BE2C (cell line): ENCODE data around the gene MRGPRX1.

ENCODE experiments used
- DNase-seq: peaks from one replicate; pipeline ENCODE4 v3.0.0-alpha.2; 2020
- H3K27me3 ChIP-seq: fragments of 250-450 bp; sonication (Bioruptor Pico); 2 replicates; pipeline ENCODE4 v1.5.1; 2020; ENCODE audit warnings: mild to moderate bottlenecking
- H3K36me3 ChIP-seq: fragments of 250-450 bp; sonication (Bioruptor Pico); 2 replicates; pipeline ENCODE4 v1.5.1; 2020; ENCODE audit warnings: mild to moderate bottlenecking
- H3K4me1 ChIP-seq: fragments of 250-450 bp; sonication (Bioruptor Pico); 2 replicates; pipeline ENCODE4 v1.5.1; 2020
- H3K4me3 ChIP-seq: 2 replicates; pipeline ENCODE4 v1.5.1; 2011; ENCODE audit warnings: low read depth, low read length
- H3K9me3 ChIP-seq: fragments of 250-450 bp; sonication (Bioruptor Pico); 2 replicates; pipeline ENCODE4 v1.5.1; 2020
- TF ChIP-seq, protein P1 (sequence below): IDR thresholded peaks from 2 replicates; pipeline ENCODE4 v1.5.1; 2012; ENCODE audit warnings: mild to moderate bottlenecking, low read depth, low read length

MRGPRX1 gene

DNA sequence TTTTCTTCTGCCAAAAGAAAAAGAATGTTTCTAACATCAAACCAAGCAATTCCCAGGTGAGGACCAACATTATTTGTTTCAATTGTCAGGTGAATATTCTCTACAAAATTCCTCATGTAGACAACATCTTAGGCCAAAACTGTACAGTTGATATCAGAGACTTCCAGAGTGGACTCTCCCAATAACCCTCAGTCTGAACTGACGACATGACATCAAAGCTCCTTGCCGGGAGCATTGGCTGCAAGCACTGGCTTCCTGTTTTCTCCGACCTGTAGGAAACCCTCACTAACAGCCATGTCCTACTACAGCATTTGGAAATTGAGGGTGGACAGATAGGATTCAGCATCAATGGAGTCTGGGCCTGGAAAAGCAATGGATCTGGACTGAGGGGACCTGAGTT, 30.5 kb upstream of the MRGPRX1 start:
- TF ChIP-seq, protein P1, sequence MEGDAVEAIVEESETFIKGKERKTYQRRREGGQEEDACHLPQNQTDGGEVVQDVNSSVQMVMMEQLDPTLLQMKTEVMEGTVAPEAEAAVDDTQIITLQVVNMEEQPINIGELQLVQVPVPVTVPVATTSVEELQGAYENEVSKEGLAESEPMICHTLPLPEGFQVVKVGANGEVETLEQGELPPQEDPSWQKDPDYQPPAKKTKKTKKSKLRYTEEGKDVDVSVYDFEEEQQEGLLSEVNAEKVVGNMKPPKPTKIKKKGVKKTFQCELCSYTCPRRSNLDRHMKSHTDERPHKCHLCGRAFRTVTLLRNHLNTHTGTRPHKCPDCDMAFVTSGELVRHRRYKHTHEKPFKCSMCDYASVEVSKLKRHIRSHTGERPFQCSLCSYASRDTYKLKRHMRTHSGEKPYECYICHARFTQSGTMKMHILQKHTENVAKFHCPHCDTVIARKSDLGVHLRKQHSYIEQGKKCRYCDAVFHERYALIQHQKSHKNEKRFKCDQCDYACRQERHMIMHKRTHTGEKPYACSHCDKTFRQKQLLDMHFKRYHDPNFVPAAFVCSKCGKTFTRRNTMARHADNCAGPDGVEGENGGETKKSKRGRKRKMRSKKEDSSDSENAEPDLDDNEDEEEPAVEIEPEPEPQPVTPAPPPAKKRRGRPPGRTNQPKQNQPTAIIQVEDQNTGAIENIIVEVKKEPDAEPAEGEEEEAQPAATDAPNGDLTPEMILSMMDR = no peak
- H3K9me3 ChIP-seq = no peaks in the 10 kb centered on the region
- H3K36me3 ChIP-seq = no peaks in the 10 kb centered on the region
- H3K4me1 ChIP-seq = no peaks in the 10 kb centered on the region
- H3K27me3 ChIP-seq = no peaks in the 10 kb centered on the region
- DNase-seq = no peak
- no peak overlapping the region for H3K4me3 ChIP-seq

DNA sequence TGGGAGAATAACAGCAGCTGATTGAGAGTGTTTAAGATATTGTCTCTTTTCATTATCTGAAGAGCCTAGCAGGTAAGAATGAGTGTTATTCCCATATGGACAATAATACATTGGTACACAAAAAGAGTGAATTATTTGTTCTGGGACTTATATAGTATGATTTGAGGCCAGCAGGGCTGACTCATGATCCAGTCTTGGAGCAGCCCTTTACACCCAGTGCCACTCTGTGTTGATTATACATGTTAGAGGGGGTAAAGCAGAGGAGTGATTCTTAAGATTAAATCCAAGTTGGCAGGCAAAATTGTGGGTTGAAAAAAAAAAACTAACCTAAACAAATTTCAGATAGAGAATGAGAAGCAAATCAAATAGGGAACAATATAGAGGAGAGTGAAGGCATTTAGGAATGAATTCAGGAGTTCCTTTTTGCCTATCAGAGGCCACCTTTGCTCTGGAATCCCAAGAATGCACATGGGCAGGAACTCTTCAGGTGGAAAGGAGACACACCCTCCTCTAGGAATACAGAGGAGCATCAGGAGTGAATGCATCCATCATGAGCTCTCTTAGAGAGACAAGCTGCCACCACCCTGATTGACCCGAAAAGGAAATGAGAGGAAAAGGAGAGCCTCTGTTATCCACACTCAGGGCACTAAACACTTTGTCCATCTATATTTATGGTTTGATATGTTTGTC, 19.2 kb upstream of the MRGPRX1 start:
- Histone ChIP-seq H3K4me1 (no peaks in the 10 kb centered on the region), H3K4me3 (no peak overlapping the region), H3K9me3 (no peaks in the 10 kb centered on the region), H3K36me3 (no peaks in the 10 kb centered on the region), H3K27me3 (no peaks in the 10 kb centered on the region)
- no peak for DNase-seq
- TF ChIP-seq, protein P1 = no peak

DNA sequence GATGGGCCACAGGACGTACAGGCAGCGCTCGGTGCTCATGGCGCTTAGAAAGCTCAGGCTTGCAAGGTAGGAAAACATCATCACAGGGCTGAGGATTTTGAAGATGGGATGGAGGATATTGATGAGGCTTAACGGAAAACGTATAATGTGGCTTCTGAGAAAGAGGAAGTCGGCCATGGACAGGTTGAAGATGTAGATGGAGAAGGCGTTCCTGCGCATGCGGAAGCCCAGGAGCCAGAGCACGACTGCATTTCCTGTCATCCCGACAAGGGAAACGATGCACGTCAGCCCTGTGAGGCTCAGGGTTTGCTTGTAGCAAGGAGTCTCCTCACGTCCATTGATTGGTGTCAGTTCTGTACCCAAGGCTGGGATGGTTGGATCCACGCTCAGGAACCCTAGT, 17.4 kb upstream of the MRGPRX1 start:
- Histone ChIP-seq H3K36me3 (no peaks in the 10 kb centered on the region), H3K4me3 (no peak overlapping the region), H3K4me1 (no peaks in the 10 kb centered on the region), H3K27me3 (no peaks in the 10 kb centered on the region), H3K9me3 (no peaks in the 10 kb centered on the region)
- TF ChIP-seq, protein P1 = no peak
- DNase-seq = no peak

DNA sequence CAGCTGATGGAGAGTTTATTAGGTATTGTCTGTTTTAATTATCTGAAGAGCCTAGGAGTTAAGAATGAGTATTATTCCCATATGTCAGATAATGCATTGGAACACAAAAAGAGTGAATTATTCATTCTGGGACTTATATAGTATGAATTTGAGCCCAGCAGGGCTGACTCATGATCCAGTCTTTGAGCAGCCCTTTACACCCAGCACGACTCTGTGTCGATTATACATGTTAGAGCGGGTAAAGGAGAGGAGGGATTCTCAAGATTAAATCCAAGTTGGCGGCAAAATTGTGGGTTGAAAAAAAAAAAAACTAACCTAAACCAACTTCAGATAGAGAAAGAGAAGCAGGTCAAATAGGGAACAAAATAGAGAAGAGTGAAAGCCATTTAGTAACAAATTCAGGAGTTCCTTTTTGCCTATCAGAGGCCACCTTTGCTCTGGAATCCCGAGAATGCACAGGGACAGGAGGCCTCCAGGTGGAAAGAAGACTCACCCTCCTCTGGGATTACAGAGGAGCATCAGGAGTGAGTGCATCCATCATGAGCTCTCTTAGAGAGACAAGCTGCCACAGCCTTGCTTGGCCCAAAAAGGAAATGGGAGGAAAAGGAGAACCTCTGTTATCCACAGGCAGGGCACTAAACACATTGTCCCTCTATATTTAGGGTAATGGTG, 3.1 kb downstream of the MRGPRX1 start:
- H3K27me3 ChIP-seq = no peaks in the 10 kb centered on the region
- H3K4me3 ChIP-seq = no peak overlapping the region
- no peaks in the 10 kb centered on the region for H3K9me3 ChIP-seq
- TF ChIP-seq, protein P1 = no peak
- H3K4me1 ChIP-seq = no peaks in the 10 kb centered on the region
- no peak for DNase-seq
- H3K36me3 ChIP-seq = no peaks in the 10 kb centered on the region

DNA sequence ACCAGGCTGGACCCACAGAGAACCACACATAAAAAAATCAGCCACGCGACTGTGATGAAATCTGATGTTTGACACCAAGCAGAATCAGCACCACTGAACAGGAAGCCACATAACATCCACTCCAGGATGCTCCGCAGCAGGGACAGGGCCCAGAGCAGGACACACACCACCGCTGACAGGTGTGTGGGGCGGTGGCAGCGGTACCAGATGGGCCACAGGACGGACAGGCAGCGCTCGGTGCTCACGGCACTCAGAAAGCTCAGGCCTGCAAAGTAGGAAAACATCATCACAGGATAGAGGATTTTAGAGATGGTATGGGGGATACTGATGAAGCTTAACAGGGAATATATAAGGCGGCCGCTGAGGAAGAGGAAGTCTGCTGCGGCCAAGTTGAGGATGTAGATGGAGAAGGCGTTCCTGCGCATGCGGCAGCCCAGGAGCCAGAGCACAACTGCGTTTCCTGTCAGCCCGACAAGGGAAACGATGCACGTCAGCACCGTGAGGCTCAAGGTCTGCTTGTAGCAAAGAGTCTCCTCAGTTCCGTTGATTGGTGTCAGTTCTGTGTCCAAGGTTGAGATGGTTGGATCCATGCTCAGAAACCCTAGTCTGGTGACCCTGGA, 4.9 kb downstream of the MRGPRX1 start:
- Histone ChIP-seq H3K36me3 (no peaks in the 10 kb centered on the region), H3K4me1 (no peaks in the 10 kb centered on the region), H3K27me3 (no peaks in the 10 kb centered on the region), H3K4me3 (no peak overlapping the region), H3K9me3 (no peaks in the 10 kb centered on the region)
- no peak for DNase-seq
- TF ChIP-seq, protein P1 = no peak
